Measurements from ENCODE around the gene ZNF580. TPM values are rescaled to one million over a fixed set of nuclear protein-coding genes. Genes with fewer than 3 reads are reported as not detected.
A peak's percentile ranks its signal among the peaks of the same experiment; 100 is the strongest.

The ZNF580 gene
- total RNA-seq, 2 experiments from 2014 or later: 24.4 to 50.0 TPM

GRCh38 chr19:55654868-55655647 lies 14.3 kb downstream of the ZNF580 start, which contains the start of gene U2AF2:
U2AF2 (plus strand) TSS chr19:55655035; CDS start chr19:55655105, 70 bp downstream.
- POLR2A ChIA-PET: interaction anchor here (0.6 to 1.1 kb wide), 5 partner anchors 9 to 175 kb away, joined by 3 to 4 read pairs (median 3); partner anchors contain the start of genes ZNF581 and ZNF784

GRCh38 chr19:55655648-55656040 lies 14.8 kb downstream of the ZNF580 start:
- no peak for DNase-seq (ENCODE audit: low spot score)
- Histone ChIP-seq H2AFZ (ENCODE audit: low read length) (no peak overlapping the region), H3K4me2 (ENCODE audit: low read length) (peak overlapping the region; percentile 96), H3K79me2 (ENCODE audit: insufficient read depth, low read depth, low read length) (peaks cover 55% of the 10 kb centered on the region), H3K9me3 (ENCODE audit: low read length) (no peaks in the 10 kb centered on the region), H3K4me3 (ENCODE audit: low read depth, low read length, poor library complexity, severe bottlenecking) (peak overlapping the region; percentile 87), H3K36me3 (ENCODE audit: insufficient read depth, low read length) (peaks cover 70% of the 10 kb centered on the region), H3K4me1 (ENCODE audit: insufficient read depth, low read length, poor library complexity, severe bottlenecking) (peaks cover 30% of the 10 kb centered on the region), H4K20me1 (ENCODE audit: insufficient read depth, low read length) (peaks cover 38% of the 10 kb centered on the region), H3K27ac (ENCODE audit: low read depth, low read length, poor library complexity, severe bottlenecking) (peak overlapping the region; percentile 90), H3K9me2 (ENCODE audit: insufficient read depth, low read length) (no peaks in the 10 kb centered on the region)
- intact Hi-C loops (cut with micrococcal nuclease; ENCODE audit: unreplicated experiment): loop anchor here (2.0 kb wide), 1 partner anchor 23 kb away; no protein-coding TSS in a partner anchor
- ChIA-PET CTCF (ENCODE audit: unreplicated experiment) (no interaction called here), POLR2A (no interaction called here)
- TF ChIP-seq CTCF (conservative IDR thresholded peaks at IDR 0.05; ENCODE audit: low read length): no peak
- no peak for TF ChIP-seq EZH2phosphoT487 (IDR thresholded peaks at IDR 0.05; ENCODE audit: borderline replicate concordance, low read depth, low read length)
- TSS peak; percentile 75 for BruUV-seq (replicated peaks)

More at GRCh38 chr19:55654868-55655647, 14.3 kb downstream of the ZNF580 start, which contains the start of gene U2AF2:
- no peaks in the 10 kb centered on the region for H3K9me3 ChIP-seq (ENCODE audit: low read length)
- no peak for TF ChIP-seq EZH2phosphoT487 (IDR thresholded peaks at IDR 0.05; ENCODE audit: borderline replicate concordance, low read depth, low read length)
- TF ChIP-seq CTCF (conservative IDR thresholded peaks at IDR 0.05; ENCODE audit: low read length): no peak
- H3K79me2 ChIP-seq (ENCODE audit: insufficient read depth, low read depth, low read length): peaks cover 50% of the 10 kb centered on the region
- CTCF ChIA-PET (ENCODE audit: unreplicated experiment): interaction anchor here (0.6 to 1.6 kb wide), 3 partner anchors 22 to 187 kb away, joined by 3 to 5 read pairs (median 3); no protein-coding TSS in a partner anchor
- H3K4me3 ChIP-seq (ENCODE audit: low read depth, low read length, poor library complexity, severe bottlenecking): peak within 1 kb of the TSS; percentile 87
- BruUV-seq (replicated peaks): no TSS peak
- H3K9me2 ChIP-seq (ENCODE audit: insufficient read depth, low read length): no peaks in the 10 kb centered on the region
- DNase-seq (ENCODE audit: low spot score): peak; percentile 94
- peaks cover 70% of the 10 kb centered on the region for H3K36me3 ChIP-seq (ENCODE audit: insufficient read depth, low read length)
- peak within 1 kb of the TSS; percentile 96 for H3K4me2 ChIP-seq (ENCODE audit: low read length)
- H3K27ac ChIP-seq (ENCODE audit: low read depth, low read length, poor library complexity, severe bottlenecking): peak within 1 kb of the TSS; percentile 90
- H4K20me1 ChIP-seq (ENCODE audit: insufficient read depth, low read length): peaks cover 38% of the 10 kb centered on the region
- H2AFZ ChIP-seq (ENCODE audit: low read length): peak within 1 kb of the TSS; percentile 20; the same call in 1 of the 2 replicates
- intact Hi-C loops (cut with micrococcal nuclease; ENCODE audit: unreplicated experiment): loop anchor here (2.0 kb wide), 1 partner anchor 24 kb away; no protein-coding TSS in a partner anchor
- peaks cover 30% of the 10 kb centered on the region for H3K4me1 ChIP-seq (ENCODE audit: insufficient read depth, low read length, poor library complexity, severe bottlenecking)

Data from OCI-LY7 (cell line).